HEK293T (cell line): ENCODE results near the gene EOMES.

Source experiments
- CTCF ChIA-PET: fragments of 350-600 bp; formaldehyde crosslinking; extraction: SDS; loops from one replicate; lab custom pipeline; 2021; ENCODE audit warnings: antibody characterized with exemption, inconsistent platforms; lab: Yijun Ruan, JAX
- POLR2A ChIA-PET: fragments of 350-600 bp; formaldehyde crosslinking; extraction: SDS; loops from one replicate; lab custom pipeline; 2020; ENCODE audit warnings: antibody characterized with exemption, inconsistent platforms; lab: Yijun Ruan, JAX
- DNase-seq: peaks from one replicate; pipeline ENCODE4 v3.0.0; 2012; ENCODE audit warnings: mixed read lengths; ENCODE audit errors: extremely low spot score
- ARNT ChIP-seq: fragments of 450-650 bp; IDR thresholded peaks from 2 replicates; pipeline ENCODE4 v1.6.1; 2017; ENCODE audit warnings: mild to moderate bottlenecking
- BHLHE40 ChIP-seq: fragments of 450-650 bp; IDR thresholded peaks from 2 replicates; pipeline ENCODE4 v1.6.1; 2016; ENCODE audit warnings: mild to moderate bottlenecking, moderate library complexity, borderline replicate concordance
- CTBP1 ChIP-seq: fragments of 450-650 bp; IDR thresholded peaks from 2 replicates; pipeline ENCODE4 v1.6.1; 2016; ENCODE audit warnings: borderline replicate concordance
- ELF4 ChIP-seq: fragments of 450-650 bp; IDR thresholded peaks from 2 replicates; pipeline ENCODE4 v1.6.1; 2017; ENCODE audit warnings: antibody characterized with exemption
- FOXA1 ChIP-seq: fragments of 450-650 bp; IDR thresholded peaks from 2 replicates; pipeline ENCODE4 v1.6.1; 2016; ENCODE audit warnings: mild to moderate bottlenecking
- FOXK2 ChIP-seq: fragments of 450-650 bp; IDR thresholded peaks from 2 replicates; pipeline ENCODE4 v1.6.1; 2016; ENCODE audit warnings: mild to moderate bottlenecking
- FOXM1 ChIP-seq: fragments of 450-650 bp; IDR thresholded peaks from 2 replicates; pipeline ENCODE4 v1.6.1; 2017; ENCODE audit warnings: mild to moderate bottlenecking, borderline replicate concordance
- HDGF ChIP-seq: fragments of 450-650 bp; IDR thresholded peaks from 2 replicates; pipeline ENCODE4 v1.6.1; 2017; ENCODE audit warnings: antibody characterized with exemption, borderline replicate concordance
- L3MBTL2 ChIP-seq: fragments of 450-650 bp; conservative IDR thresholded peaks from 2 replicates; pipeline ENCODE4 v1.6.1; 2016; ENCODE audit warnings: mild to moderate bottlenecking
- LEF1 ChIP-seq: fragments of 450-650 bp; IDR thresholded peaks from 2 replicates; pipeline ENCODE4 v1.6.1; 2017; ENCODE audit warnings: mild to moderate bottlenecking, borderline replicate concordance
- NFRKB ChIP-seq: fragments of 450-650 bp; IDR thresholded peaks from 2 replicates; pipeline ENCODE4 v1.6.1; 2016; ENCODE audit warnings: mild to moderate bottlenecking, moderate library complexity
- PKNOX1 ChIP-seq: fragments of 450-650 bp; IDR thresholded peaks from 2 replicates; pipeline ENCODE4 v1.6.1; 2016
- SP1 ChIP-seq: fragments of 450-650 bp; IDR thresholded peaks from 2 replicates; pipeline ENCODE4 v1.6.1; 2017
- SUZ12 ChIP-seq: fragments of 450-650 bp; IDR thresholded peaks from 2 replicates; pipeline ENCODE4 v1.6.1; 2016; ENCODE audit warnings: mild to moderate bottlenecking
- TARDBP ChIP-seq: fragments of 450-650 bp; IDR thresholded peaks from 2 replicates; pipeline ENCODE4 v1.6.1; 2016
- ZNF384 ChIP-seq: fragments of 450-650 bp; IDR thresholded peaks from 2 replicates; pipeline ENCODE4 v1.6.1; 2016

The EOMES gene

GRCh38 chr3:27740854-27741253 lies 18.7 kb upstream of the EOMES start:
- no peak for TF ChIP-seq TARDBP
- no peak for TF ChIP-seq LEF1
- no peak for TF ChIP-seq FOXM1
- TF ChIP-seq FOXA1, result no peak
- no peak for TF ChIP-seq HDGF
- no peak for TF ChIP-seq ELF4
- no peak for TF ChIP-seq CTBP1
- no peak for TF ChIP-seq SP1
- TF ChIP-seq SUZ12, result no peak
- no peak for TF ChIP-seq FOXK2
- TF ChIP-seq ARNT, result no peak
- no peak for TF ChIP-seq NFRKB
- no peak for TF ChIP-seq PKNOX1
- TF ChIP-seq BHLHE40, result no peak
- TF ChIP-seq L3MBTL2, result no peak
- TF ChIP-seq ZNF384, result no peak
- CTCF ChIA-PET, result no interaction called here
- DNase-seq, result no peak
- POLR2A ChIA-PET, result no interaction called here

GRCh38 chr3:27737091-27737490 lies 15.0 kb upstream of the EOMES start:
- ChIA-PET POLR2A (interaction anchor here (1.0 kb wide), 1 partner anchor 15 kb away, joined by 4 read pairs; the partner anchor contains the start of gene EOMES), CTCF (interaction anchor here (0.6 kb wide), 1 partner anchor 922 kb away, joined by 3 read pairs; no protein-coding TSS in a partner anchor)
- no peak for DNase-seq
- TF ChIP-seq ELF4, result no peak
- TF ChIP-seq SUZ12, result no peak
- TF ChIP-seq ZNF384, result no peak
- TF ChIP-seq LEF1, result no peak
- TF ChIP-seq SP1, result no peak
- no peak for TF ChIP-seq PKNOX1
- TF ChIP-seq L3MBTL2, result no peak
- no peak for TF ChIP-seq BHLHE40
- no peak for TF ChIP-seq ARNT
- no peak for TF ChIP-seq HDGF

- TF ChIP-seq ARNT (no peak), LEF1 (no peak), NFRKB (no peak), FOXA1 (no peak), FOXK2 (no peak), L3MBTL2 (no peak), HDGF (no peak), BHLHE40 (no peak), ELF4 (no peak)
- CTCF ChIA-PET, result no interaction called here
- DNase-seq, result no peak
- POLR2A ChIA-PET, result no interaction called here
Observed at GRCh38 chr3:27730774-27731659, 8.9 kb upstream of the EOMES start.

- POLR2A ChIA-PET, result no interaction called here
- CTCF ChIA-PET, result no interaction called here
- no peak for TF ChIP-seq SP1
- no peak for TF ChIP-seq ELF4
- no peak for TF ChIP-seq TARDBP
- TF ChIP-seq FOXA1, result no peak
- TF ChIP-seq L3MBTL2, result no peak
- no peak for TF ChIP-seq ZNF384
- TF ChIP-seq FOXK2, result no peak
- no peak for TF ChIP-seq SUZ12
- no peak for TF ChIP-seq NFRKB
- TF ChIP-seq BHLHE40, result no peak
- TF ChIP-seq HDGF, result no peak
- TF ChIP-seq FOXM1, result no peak
- no peak for TF ChIP-seq LEF1
- no peak for TF ChIP-seq ARNT
- no peak for TF ChIP-seq PKNOX1
- no peak for TF ChIP-seq CTBP1
- DNase-seq, result no peak
Observed at GRCh38 chr3:27729748-27730611, 7.9 kb upstream of the EOMES start.

GRCh38 chr3:27729325-27729724 lies 7.2 kb upstream of the EOMES start:
- CTCF ChIA-PET, result no interaction called here
- POLR2A ChIA-PET, result no interaction called here
- DNase-seq, result no peak
- TF ChIP-seq ELF4 (no peak), PKNOX1 (no peak), SUZ12 (no peak), HDGF (no peak), ARNT (no peak), TARDBP (no peak), FOXA1 (no peak), CTBP1 (no peak), LEF1 (no peak)
